Head of caudate nucleus (tissue), 42 donors: ENCODE results near the gene GRIK3.
"Not testable (repeated sequence)": the region's sequence is repeated elsewhere in the genome, so short reads cannot be mapped to it uniquely, and the experiment has no call there.

Source experiments
- DNase-seq, 42 donors: peaks; one replicate each; pipeline versions ENCODE4 v3.0.0 to v3.0.0-alpha.2; 2020 to 2021; ENCODE audit warnings: mixed read lengths in 7 of 42
- intact Hi-C: fragments of 100-400 bp; cut with DNase I; formaldehyde crosslinking; loops from one replicate; pipeline ENCODE4 v1.15.0; 2022

GRIK3 gene

DNA sequence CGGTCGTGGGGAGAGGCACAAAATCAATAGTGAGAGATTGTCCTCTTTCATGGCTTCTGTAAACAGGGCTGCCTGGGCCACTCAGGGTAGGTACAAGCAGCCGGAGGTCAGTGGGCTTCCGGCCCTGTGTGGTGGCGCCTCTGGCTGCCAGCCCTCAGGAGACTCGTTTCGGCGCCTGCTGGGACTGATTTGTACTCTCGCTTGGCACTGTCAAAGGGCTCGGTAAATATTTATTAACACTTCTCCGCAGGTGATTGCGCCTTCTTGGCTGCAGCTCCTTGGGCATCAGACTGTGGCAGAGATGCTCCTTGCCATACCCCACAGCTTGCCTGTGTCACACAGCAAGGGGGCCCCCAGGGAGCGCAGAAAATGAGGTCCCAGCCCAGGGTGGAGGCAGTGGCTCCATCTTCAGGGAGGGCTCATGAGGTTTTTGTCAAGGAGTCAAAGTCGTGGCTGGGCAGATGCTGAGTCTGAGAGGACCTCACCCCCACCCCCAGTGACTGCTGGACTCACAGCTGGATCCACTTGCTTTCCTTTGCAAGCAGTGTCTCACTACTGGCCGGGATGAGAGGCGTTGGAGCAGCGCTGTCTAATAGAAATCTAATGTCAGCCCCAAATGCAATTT is 262.5 kb downstream of the GRIK3 start:
- no peak for DNase-seq
- intact Hi-C loops, result no loop called here

DNA sequence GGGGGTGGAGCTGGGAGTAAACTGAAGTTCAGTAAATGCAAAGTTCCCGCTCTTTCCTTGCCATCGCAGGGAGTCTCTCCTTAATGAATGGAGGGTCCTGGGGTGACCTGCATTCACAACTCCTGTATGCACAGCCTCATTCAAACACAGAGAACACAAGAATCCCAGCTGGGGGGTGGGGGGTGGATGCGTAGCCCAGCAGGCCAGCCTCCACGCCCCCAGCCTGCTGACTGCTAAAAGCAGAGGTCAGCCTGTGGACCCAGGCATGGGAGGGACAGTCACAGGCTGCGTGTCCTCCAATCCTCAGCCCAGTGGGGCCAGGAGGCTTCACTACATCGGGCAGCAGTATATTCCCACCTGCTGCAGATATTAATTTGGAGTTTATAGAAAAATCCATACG is 263.1 kb downstream of the GRIK3 start:
- no peak for DNase-seq

DNA sequence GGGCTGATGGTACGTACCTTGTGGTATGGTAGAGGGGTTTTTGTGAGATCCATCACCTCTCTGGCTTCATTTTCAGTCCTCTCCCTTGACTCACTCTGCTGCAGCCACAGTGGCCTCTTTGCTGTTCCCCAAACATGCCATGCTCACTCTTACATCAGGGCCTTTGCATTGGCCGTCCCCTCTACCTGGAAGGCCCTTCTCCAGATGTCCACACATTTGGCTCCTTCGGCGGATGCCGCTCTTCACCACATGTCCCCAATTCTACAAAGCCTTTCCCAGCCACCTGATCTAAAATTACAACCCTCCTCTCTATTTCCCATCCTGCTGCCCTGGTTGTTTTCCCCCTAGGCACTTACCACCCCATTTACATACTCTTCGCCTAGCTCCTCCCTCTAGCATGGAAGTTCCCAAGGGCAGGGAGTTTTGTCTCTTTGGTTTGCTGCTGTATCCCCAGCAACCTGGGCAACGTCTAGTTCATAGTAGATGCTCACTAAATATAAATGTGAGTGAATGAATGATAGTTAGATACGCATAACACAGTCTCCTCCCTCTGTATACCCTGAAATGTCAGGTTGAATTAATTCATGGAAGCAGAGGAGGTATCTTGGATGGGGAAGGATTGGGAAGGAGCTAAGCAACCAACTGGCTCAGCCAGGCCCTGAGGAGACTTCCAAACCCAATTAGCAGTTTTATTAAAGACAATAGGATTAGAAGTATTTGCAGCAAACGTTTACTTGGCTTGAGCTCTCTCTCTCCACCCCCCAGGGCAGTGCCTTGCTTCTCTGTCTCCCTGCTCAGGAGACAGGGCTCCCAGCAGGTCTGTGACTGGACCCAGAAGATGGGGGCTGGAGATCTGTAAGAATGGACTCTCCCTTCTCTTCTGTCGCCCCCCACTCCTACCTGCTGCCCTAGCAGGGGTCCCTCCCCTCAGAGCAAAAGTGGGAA is 264.2 kb downstream of the GRIK3 start:
- intact Hi-C loops, result no loop called here
- no peak for DNase-seq

More for the DNA sequence above, 263.1 kb downstream of the GRIK3 start:
- intact Hi-C loops, result no loop called here

DNA sequence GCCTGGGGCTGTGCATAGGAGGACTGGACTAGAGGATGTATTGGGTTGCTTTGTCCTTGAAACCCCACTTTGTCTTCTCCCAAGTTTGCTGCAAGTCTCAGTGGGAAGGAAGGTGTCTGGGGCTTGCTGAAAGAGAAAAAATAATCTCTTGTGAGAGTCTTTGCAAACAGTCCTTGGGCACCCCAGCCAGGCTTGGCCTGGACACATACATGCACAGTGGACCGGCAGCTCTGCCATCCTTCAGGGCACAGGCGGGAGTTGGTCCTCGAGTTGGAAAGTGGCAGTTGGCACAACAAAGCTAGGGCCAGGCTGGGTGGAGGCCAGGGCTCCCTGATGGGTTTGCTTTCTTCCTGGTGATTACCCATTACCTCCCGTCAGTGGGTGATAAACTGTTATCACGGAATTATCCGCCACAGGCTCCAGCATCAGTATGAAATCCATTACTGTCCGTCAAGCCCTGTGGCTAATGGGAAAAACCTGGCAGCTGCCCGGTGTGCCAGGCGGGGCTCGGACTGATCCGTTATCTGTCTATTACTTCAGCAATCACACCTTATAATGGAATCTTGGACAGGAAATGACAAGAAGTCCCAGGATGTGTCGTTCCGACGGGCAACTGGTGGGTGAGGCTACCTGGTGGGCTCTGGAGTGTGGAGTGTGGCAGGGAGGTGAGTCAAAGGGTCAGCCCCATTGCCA is 265.7 kb downstream of the GRIK3 start:
- intact Hi-C loops, result no loop called here
- DNase-seq, result peak in 2 of 42 donors; percentile 9 to 22

DNA sequence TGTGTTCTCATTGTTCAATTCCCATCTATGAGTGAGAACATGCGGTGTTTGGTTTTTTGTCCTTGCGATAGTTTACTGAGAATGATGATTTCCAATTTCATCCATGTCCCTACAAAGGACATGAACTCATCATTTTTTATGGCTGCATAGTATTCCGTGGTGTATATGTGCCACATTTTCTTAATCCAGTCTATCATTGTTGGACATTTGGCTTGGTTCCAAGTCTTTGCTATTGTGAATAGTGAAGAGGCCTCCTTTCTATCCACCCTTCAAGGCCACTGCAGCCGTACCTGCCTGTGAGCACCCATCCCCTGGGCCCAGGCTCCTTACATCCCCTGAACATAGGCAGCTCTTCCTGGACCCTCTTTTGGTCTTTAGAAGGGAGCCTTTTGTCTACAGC is 266.9 kb downstream of the GRIK3 start:
- peak in 1 of 42 donors; percentile 10 for DNase-seq
- intact Hi-C loops, result not testable (repeated sequence)

DNA sequence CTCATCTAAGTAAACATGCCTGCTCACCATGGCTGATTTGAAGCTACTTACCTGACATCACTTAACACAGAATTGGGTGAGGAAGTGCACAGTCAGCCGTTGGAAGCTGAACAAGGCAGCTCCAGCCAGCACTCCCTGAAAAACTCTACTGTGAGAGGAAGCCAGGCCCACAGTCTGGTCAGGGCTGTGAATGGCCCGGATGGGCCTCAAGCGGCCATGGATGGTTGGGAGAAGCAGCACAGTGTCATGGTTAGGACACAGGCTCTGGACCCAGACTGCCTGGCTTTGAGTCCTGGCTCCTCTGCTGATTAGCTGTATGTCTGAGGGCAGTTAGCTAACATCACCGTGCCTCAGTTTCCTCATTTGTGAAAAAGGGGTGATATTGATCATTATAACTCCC is 267.8 kb downstream of the GRIK3 start:
- intact Hi-C loops, result no loop called here
- DNase-seq, result peak in 2 of 42 donors; percentile 12 to 13

DNA sequence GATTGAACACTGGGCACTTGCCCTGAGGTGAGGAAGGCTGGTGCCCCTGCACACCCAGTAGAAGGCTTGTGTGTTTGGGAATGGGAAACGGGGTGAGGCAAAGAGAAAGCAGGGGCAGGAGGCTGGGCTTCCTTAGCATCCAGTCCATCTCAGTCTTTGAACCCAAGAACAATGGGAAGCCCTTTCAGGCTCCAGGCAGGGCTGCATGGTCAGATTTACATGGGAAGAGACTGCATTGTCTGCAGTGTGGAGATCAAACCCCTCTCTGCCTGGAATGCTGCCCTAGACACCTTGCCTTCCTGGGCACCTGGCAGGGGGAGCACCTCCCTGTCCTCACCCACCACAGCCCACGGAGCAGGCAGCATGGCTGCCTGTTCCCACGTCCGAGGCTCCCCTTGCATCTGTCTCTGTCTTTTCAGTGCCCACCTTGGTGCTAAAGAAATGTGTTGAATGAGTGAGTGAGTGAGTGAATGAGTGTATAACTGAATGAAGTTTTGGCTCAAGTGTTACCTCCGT is 268.5 kb downstream of the GRIK3 start:
- DNase-seq, result peak in 2 of 42 donors; percentile 15 to 16
- intact Hi-C loops, result no loop called here

DNA sequence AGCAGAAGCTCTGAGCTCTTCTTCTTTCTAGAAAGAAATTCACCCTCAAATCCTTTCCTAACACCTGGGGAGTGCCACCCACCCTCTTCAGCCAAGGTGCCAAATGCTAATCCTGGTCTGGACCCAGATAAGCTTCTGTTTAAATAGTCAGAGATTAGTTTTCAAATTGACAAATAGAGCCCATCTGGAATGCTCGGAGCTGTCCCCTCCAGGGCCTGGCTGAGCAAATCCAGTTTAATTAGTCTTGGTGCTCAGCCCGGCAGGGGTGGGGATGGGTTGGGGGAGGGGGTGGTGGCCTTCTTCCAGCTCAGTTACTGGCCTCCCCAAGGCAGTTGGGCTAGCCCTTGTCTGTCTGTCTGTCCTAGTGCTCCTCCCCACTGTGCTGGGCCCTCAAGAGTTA is 269.5 kb downstream of the GRIK3 start:
- peak in 8 of 42 donors; percentile 5 to 35 (median 20) for DNase-seq
- intact Hi-C loops, result no loop called here

DNA sequence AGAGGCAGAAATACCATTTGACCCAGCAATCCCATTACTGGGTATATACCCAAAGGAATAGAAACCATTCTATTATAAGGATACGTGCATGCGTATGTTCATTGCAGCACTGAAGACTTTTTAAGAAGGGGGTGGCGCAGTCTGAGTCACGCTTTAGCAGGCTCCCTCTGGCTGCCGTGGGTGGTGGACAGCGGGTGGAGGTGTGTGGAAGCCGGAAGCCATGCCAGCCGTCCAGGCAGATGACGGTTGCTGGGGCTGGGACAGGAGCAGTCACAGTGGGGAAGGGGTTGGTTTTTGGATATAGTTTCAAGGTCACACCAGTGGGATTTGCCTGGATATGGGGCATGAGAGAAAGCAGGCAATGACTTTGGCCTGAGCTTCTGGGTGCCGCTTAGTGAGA is 270.5 kb downstream of the GRIK3 start:
- DNase-seq, result peak in 1 of 42 donors; percentile 21
- intact Hi-C loops, result no loop called here

DNA sequence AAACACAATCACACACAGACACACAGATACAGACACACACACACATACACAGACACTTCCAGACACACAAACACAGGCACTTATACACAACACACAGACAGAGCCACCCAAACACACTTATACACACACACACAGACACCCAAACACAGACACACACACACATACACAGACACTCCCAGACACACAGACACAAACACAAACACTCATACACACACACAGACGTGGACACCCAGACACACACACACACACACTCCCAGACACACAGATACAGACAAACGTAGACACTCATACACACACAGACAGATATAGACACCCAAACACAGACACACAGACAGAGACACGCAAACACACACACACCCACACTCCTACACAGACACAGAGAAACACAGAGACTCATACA is 272.1 kb downstream of the GRIK3 start:
- intact Hi-C loops, result no loop called here
- no peak for DNase-seq

DNA sequence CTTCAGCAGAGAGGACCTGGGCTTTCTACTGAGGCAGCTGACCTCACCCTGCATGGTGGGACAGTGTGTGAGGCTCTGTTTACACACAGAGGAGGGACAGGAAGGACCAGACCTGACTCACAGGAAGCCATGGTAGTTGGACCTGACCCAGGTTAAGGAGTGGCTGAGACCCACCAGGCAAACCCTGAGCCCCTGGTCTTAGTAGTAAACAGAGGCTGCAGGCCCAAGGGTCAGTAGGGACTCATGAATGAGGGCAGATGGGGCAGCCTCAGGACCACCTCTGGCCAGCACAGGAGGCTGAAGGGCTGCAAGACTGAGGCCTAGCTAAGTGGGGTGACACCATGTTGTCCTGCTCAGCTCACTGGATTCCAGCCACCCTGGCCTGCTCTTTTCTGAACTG is 273.2 kb downstream of the GRIK3 start:
- intact Hi-C loops, result no loop called here

DNA sequence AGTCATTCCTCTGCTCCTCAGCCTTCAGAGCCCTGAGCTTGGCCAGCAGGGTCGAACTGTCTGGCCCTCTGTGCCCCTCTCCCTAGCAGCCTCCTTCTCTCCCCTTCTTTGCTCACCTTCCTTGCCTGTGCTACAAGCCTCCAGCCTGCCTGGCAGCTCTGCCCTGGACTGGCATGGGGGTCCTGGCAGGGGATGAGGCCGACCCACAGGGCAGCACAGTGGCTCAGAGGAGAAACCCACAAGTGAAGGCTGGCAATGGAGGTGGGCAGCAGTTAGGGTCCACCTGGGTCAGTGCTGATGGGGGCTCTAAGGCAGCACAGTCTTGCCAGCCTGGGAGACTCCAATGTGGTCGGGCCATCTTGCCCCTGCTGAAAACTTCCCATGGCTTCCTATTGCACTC is 274.2 kb downstream of the GRIK3 start:
- DNase-seq, result peak in 2 of 42 donors; percentile 1 to 13
- intact Hi-C loops, result no loop called here

More for the DNA sequence above, 273.2 kb downstream of the GRIK3 start:
- peak in 1 of 42 donors; percentile 5 for DNase-seq

DNA sequence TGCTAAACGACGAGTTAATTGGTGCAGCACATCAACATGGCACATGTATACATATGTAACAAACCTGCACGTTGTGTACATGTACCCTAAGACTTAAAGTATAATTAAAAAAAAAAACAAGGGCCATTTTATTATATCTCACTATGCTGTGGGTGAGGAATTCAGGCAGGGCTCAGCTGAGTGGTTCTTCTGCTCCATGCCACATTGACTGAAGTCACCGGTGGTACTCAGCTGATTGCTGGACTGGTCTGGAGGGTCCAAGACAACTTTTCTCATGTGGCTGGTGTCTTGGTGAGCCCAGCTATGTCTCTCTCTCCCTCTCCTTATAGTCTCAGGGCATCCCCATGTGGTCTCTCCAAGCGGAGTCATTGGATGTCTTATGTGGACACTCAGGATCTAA is 275.0 kb downstream of the GRIK3 start:
- DNase-seq, result peak in 1 of 42 donors; percentile 7
- intact Hi-C loops, result no loop called here

DNA sequence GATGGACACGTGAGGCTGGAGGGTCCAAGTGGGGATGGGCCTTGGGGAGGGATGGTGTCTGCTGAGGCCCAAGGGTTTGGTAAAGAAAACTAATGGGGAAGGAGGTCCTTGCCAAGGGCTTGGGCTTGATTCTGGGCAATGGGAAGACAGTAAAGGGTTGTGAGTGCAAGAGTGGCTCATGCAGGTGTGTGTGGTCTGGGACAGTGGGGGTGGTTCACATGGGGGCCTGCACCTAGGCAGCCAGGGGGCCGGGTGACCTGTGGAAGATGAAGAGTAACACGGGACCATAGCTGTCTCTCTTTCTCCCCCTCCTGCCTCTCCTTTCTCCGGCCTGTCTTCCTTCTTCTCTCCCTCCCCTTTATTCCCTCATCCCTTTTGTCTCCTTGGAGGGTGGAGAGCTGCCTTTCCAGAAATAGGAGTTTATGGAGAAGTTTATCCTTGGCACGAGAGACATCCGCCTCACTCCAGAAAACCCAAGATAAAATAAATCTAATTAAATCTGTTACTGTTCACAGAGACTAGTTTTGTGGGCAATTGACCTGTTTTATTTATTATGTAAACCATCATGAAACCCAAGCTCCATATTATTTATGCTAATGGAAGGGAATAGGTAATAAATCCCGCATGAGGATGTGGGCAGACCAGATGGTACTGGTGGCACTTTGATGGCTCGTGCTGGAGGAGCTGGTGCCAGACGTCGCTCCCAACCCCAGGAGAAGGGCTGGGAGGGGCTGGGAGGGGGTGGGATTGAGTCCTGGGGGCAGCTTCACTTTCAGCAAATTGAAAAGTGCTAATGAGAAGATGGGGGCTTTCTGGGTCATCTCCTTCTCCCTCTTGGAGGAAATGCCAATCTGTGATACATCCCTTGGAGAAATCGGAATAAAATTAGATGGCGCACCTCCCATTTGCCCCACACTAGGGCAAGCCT is 278.7 kb downstream of the GRIK3 start:
- intact Hi-C loops, result no loop called here
- peak in 1 of 42 donors; percentile 24 for DNase-seq

DNA sequence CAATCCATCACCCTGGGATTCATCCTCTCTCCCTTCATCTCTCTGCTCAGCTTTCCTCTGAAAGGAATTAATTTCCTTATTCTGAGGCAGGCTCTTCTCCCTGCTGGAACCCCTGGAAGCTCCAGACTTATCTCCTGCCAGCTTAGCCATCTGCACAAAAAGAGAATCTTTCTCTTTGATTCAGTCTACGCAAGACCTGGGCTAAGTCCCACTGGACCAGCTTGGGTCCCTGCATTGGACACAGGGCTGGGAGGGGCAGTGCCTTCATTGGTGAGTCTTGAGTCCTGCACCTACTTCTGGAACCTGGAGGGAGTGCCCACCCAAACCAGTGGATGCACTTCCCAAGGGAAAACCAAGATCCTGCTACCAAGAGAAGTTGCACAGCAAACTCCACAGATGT is 279.9 kb downstream of the GRIK3 start:
- peak in 2 of 42 donors; percentile 5 to 7 for DNase-seq
- intact Hi-C loops, result no loop called here

DNA sequence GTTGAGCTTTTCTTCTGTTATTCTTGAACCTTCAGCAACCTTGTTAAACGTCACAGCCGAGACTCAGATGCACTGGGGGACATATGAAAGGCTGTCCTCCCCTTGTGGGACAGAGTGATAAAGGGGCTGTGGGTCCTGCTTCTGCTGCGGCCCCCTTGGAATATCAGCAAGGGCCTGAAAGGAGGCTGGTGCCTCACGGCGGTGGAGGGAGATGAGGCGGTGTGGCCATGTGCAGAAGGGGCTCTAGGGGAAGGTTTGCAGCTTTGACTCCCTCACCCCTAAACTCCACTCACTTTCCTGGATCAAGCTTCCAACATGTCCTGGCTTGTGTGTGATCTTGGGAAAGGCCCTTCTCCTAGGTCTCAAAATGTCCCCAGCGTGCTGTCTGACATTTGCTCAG is 280.9 kb downstream of the GRIK3 start:
- intact Hi-C loops, result no loop called here
- DNase-seq, result peak in 1 of 42 donors; percentile 16

DNA sequence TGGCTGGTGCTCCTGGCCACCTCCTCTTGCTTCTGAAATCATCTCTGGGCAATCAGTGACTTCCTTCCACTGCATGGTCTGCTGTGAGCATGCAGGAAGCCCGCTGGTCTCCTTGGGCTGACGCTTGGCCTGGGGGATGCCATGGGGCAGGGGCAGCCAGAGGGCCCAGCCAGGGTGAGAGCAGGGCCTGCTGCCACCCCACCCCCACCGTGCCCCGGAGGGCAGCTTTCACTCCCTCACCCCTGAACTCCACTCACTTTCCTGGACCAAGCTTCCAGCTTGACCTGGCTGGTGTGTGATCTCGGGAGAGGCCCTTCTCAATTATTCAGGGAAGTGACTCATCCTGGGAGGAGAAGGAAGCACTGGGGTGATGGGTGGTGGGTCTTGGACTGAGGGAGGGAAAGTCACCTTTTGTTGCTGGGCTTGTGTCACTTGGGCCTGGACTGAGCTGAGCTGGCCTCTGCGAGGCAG is 281.4 kb downstream of the GRIK3 start:
- intact Hi-C loops, result no loop called here
- peak in 2 of 42 donors; percentile 2 to 11 for DNase-seq

DNA sequence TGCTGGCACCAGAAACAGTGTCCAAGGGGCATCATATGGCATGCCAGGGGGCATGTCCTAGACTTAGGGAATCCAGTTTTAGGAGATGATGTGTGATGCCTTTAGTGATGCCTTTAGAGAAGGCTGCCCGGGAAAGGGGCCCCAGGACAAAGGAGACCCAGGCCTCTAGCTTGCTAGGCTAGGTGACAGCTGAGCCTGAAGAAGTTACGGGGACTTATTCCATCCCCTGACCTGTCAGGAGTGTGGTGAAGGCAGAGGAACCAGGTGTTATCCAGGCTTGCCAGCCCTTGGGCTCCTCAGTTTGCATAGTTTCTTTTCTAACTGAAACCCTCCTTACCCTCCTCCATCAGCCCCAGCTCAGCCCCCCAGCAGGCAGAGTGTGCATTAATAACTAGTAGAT is 281.9 kb downstream of the GRIK3 start:
- intact Hi-C loops, result no loop called here
- DNase-seq, result peak in 2 of 42 donors; percentile 7 to 12
